NB4 (cell line): ENCODE measurements around the gene HCFC1.

Experiments used
- CTCF ChIP-seq: IDR thresholded peaks from one replicate; pipeline ENCODE4 v1.5.1; 2012; ENCODE audit warnings: low read depth, low read length
- MAX ChIP-seq: IDR thresholded peaks from 2 replicates; pipeline ENCODE4 v1.6.1; 2011; ENCODE audit warnings: low read depth, low read length
- POLR2A ChIP-seq: IDR thresholded peaks from 2 replicates; pipeline ENCODE4 v1.6.1; 2011; ENCODE audit warnings: mild to moderate bottlenecking; ENCODE audit not compliant: insufficient read length; ENCODE audit errors: extremely low read depth

GRCh38 chrX:153956044-153956907 lies 15.3 kb downstream of the HCFC1 start:
- no peak for TF ChIP-seq CTCF
- no peak for TF ChIP-seq POLR2A
- TF ChIP-seq MAX = no peak
